ENCODE data around the gene TTLL1.

The TTLL1 gene

DNA sequence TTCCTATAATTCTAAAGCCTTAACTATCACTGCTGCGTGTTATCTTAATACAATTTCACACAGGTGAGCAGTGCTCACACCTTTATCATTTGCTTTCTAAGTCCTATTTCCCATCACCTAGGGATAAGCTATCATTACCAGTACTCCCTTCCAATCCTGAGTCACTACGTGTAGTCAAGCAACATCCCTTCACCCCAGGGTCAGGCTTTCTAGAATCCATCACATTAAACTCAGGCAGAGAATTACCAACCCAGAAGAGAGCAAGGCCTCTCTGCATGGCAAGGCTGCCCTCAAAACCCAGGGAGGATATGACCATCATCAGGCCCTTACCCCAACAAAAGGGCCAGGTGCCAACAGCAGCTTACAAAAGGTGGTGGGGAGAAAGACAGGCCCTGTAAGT is 84.1 kb downstream of the TTLL1 start:
- H3K79me2 ChIP-seq (ENCODE audit: insufficient read depth, low read length): peaks cover 97% of the 10 kb centered on the region
- no peak overlapping the region for H3K4me3 ChIP-seq (ENCODE audit: low read depth in 1 of 2, low read length in 2 of 2)
- no peaks in the 10 kb centered on the region; the same call in 1 of the 2 replicates for H3K4me1 ChIP-seq (ENCODE audit: insufficient read depth, low read length)
- TF ChIP-seq EZH2 (IDR thresholded peaks at IDR 0.05; ENCODE audit: borderline replicate concordance, low read depth, low read length, severe bottlenecking): no peak
- TF ChIP-seq, protein P1, sequence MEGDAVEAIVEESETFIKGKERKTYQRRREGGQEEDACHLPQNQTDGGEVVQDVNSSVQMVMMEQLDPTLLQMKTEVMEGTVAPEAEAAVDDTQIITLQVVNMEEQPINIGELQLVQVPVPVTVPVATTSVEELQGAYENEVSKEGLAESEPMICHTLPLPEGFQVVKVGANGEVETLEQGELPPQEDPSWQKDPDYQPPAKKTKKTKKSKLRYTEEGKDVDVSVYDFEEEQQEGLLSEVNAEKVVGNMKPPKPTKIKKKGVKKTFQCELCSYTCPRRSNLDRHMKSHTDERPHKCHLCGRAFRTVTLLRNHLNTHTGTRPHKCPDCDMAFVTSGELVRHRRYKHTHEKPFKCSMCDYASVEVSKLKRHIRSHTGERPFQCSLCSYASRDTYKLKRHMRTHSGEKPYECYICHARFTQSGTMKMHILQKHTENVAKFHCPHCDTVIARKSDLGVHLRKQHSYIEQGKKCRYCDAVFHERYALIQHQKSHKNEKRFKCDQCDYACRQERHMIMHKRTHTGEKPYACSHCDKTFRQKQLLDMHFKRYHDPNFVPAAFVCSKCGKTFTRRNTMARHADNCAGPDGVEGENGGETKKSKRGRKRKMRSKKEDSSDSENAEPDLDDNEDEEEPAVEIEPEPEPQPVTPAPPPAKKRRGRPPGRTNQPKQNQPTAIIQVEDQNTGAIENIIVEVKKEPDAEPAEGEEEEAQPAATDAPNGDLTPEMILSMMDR (IDR thresholded peaks at IDR 0.05; ENCODE audit: borderline replicate concordance, extremely low read depth, low read length, poor library complexity, severe bottlenecking): no peak
- ATAC-seq (ENCODE audit: insufficient read depth, low read depth) (no peak), DNase-seq (no peak)
- H3K27ac ChIP-seq (ENCODE audit: low read length): no peak overlapping the region
- H3K9me3 ChIP-seq (ENCODE audit: insufficient read depth, low read length, severe bottlenecking): no peaks in the 10 kb centered on the region
- no peak overlapping the region for H3K4me2 ChIP-seq (ENCODE audit: insufficient read depth, low read length)
- no peaks in the 10 kb centered on the region for H3K27me3 ChIP-seq (ENCODE audit: insufficient read depth, low read length, poor library complexity)
- H3K36me3 ChIP-seq (ENCODE audit: insufficient read depth, low read length): no peaks in the 10 kb centered on the region
- no peak overlapping the region for H3K9ac ChIP-seq (ENCODE audit: low read depth, low read length)
- H4K20me1 ChIP-seq (ENCODE audit: insufficient read depth, low read length): peaks cover 78% of the 10 kb centered on the region
- no peak overlapping the region for H2AFZ ChIP-seq (ENCODE audit: low read depth, low read length)

DNA sequence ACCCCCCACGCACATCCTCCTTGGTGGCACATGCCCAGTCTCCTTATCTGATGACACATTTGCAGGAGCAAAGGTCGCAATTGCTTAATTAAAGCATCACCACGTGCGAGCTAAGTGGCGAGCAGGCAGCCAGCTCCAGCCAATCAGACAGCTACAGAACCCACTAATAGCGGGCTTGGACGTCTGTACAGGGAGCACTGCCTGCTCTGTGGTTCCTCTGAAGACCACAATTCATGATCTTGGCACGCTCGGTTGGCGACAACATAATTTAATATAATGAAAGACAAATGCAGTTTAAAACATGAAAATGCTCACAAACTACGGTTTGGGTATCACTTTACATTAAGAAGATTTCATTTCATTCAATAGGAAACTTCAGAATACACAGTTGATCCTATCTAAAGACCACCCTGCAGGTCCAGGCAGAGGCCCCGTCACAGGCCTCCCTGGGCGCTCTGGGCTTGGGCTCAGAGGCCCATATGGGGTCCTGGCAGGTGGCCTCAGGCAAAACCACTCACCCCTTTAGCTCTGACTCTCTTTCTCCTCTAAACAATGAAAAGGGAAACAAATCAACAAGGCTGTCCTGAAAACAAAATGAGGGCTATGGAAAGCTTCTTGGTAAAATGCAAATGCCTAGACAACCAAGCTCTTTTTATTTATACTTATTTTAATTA is 84.7 kb downstream of the TTLL1 start:
- Histone ChIP-seq H2AFZ (ENCODE audit: low read depth, low read length) (no peak overlapping the region), H3K79me2 (ENCODE audit: insufficient read depth, low read length) (peaks cover 98% of the 10 kb centered on the region), H3K4me1 (ENCODE audit: insufficient read depth, low read length) (no peaks in the 10 kb centered on the region; the same call in 1 of the 2 replicates), H3K27ac (ENCODE audit: low read length) (no peak overlapping the region), H4K20me1 (ENCODE audit: insufficient read depth, low read length) (peaks cover 84% of the 10 kb centered on the region), H3K9ac (ENCODE audit: low read depth, low read length) (no peak overlapping the region), H3K9me3 (ENCODE audit: insufficient read depth, low read length, severe bottlenecking) (no peaks in the 10 kb centered on the region), H3K27me3 (ENCODE audit: insufficient read depth, low read length, poor library complexity) (no peaks in the 10 kb centered on the region), H3K36me3 (ENCODE audit: insufficient read depth, low read length) (no peaks in the 10 kb centered on the region), H3K4me2 (ENCODE audit: insufficient read depth, low read length) (no peak overlapping the region), H3K4me3 (ENCODE audit: low read depth in 1 of 2, low read length in 2 of 2) (no peak overlapping the region)
- DNase-seq (no peak), ATAC-seq (ENCODE audit: insufficient read depth, low read depth) (no peak)
- no peak for TF ChIP-seq EZH2 (IDR thresholded peaks at IDR 0.05; ENCODE audit: borderline replicate concordance, low read depth, low read length, severe bottlenecking)
- TF ChIP-seq, protein P1 (IDR thresholded peaks at IDR 0.05; ENCODE audit: borderline replicate concordance, extremely low read depth, low read length, poor library complexity, severe bottlenecking): no peak

DNA sequence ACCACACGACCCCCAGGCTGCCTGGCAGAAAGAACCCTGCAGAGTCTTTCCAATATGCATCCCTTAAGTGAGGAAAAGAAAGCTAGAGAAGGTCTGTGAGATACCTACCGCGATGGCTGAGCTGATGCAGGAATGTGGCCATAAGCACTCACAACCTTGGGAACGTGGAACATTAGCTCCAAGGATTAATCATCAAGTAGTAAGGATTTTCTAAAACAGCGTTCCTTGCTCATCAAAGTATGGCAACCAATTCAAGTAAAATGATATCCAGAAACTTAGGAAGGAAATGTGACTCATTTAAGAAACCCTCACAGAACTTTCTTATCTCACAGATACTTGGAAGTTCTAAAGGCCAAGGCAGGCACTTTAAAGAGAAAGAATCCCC is 87.0 kb downstream of the TTLL1 start:
- Histone ChIP-seq H3K9me3 (ENCODE audit: insufficient read depth, low read length, severe bottlenecking) (no peaks in the 10 kb centered on the region), H3K36me3 (ENCODE audit: insufficient read depth, low read length) (no peaks in the 10 kb centered on the region), H3K4me2 (ENCODE audit: insufficient read depth, low read length) (no peak overlapping the region), H3K4me1 (ENCODE audit: insufficient read depth, low read length) (no peaks in the 10 kb centered on the region; the same call in 1 of the 2 replicates), H3K79me2 (ENCODE audit: insufficient read depth, low read length) (peaks cover 96% of the 10 kb centered on the region), H2AFZ (ENCODE audit: low read depth, low read length) (no peak overlapping the region), H3K27ac (ENCODE audit: low read length) (no peak overlapping the region), H3K4me3 (ENCODE audit: low read depth in 1 of 2, low read length in 2 of 2) (no peak overlapping the region), H3K27me3 (ENCODE audit: insufficient read depth, low read length, poor library complexity) (no peaks in the 10 kb centered on the region), H3K9ac (ENCODE audit: low read depth, low read length) (no peak overlapping the region), H4K20me1 (ENCODE audit: insufficient read depth, low read length) (peaks cover 83% of the 10 kb centered on the region)
- TF ChIP-seq, protein P1 (IDR thresholded peaks at IDR 0.05; ENCODE audit: borderline replicate concordance, extremely low read depth, low read length, poor library complexity, severe bottlenecking): no peak
- no peak for TF ChIP-seq EZH2 (IDR thresholded peaks at IDR 0.05; ENCODE audit: borderline replicate concordance, low read depth, low read length, severe bottlenecking)
- ATAC-seq (ENCODE audit: insufficient read depth, low read depth) (no peak), DNase-seq (no peak)
